ENCODE data around the gene TARS3. TPM values are rescaled to one million over a fixed set of nuclear protein-coding genes. Genes with fewer than 3 reads are reported as not detected.

Gene TARS3
- total RNA-seq, 1 experiment from 2014 or later: 6.2 TPM

Other genes starting within 250 kb of the TARS3 start
- gene PCSK6, start 234.8 kb downstream of the TARS3 start, total RNA-seq (2014; rRNA removed; shearing (Covaris generic)): 3.9 and 4.7 TPM in 2 replicates
- 27.4 and 41.6 TPM in 2 replicates for gene TM2D3, start 72.1 kb downstream of the TARS3 start, total RNA-seq (2014; rRNA removed; shearing (Covaris generic))
- gene OR4F6, start 79.0 kb upstream of the TARS3 start, total RNA-seq (2014; rRNA removed; shearing (Covaris generic)): not detected in 2 replicates
- not detected in 2 replicates for gene OR4F15, start 87.7 kb upstream of the TARS3 start, total RNA-seq (2014; rRNA removed; shearing (Covaris generic))

All from H7 (cell line).